ENCODE results near the gene PLEKHD1.

DNA sequence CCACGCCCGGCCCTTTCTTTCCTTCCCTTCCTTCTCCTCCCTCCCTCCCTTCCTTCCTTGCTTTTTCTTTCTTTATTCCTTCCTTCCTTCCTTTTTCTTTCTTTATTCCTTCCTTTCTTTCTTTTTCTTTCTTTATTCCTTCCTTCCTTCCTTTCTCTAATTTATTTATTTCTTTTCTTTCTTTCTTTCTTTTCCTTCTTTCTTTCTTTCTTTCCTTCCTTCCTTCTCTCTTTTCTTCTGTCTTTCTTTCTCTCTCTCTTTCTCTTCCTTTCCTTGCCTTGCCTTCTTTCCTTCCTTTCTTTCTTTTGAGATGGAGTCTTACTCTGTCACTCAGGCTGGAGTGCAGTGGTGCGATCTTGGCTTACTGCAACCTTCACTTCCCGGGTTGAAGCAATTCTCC, 74.2 kb downstream of the PLEKHD1 start:
- TF ChIP-seq, protein P1, sequence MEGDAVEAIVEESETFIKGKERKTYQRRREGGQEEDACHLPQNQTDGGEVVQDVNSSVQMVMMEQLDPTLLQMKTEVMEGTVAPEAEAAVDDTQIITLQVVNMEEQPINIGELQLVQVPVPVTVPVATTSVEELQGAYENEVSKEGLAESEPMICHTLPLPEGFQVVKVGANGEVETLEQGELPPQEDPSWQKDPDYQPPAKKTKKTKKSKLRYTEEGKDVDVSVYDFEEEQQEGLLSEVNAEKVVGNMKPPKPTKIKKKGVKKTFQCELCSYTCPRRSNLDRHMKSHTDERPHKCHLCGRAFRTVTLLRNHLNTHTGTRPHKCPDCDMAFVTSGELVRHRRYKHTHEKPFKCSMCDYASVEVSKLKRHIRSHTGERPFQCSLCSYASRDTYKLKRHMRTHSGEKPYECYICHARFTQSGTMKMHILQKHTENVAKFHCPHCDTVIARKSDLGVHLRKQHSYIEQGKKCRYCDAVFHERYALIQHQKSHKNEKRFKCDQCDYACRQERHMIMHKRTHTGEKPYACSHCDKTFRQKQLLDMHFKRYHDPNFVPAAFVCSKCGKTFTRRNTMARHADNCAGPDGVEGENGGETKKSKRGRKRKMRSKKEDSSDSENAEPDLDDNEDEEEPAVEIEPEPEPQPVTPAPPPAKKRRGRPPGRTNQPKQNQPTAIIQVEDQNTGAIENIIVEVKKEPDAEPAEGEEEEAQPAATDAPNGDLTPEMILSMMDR (conservative IDR thresholded peaks at IDR 0.05; ENCODE audit: low read depth, low read length) = no peak
- TF ChIP-seq EZH2 (IDR thresholded peaks at IDR 0.05; ENCODE audit: borderline replicate concordance, low read depth, low read length, poor library complexity, severe bottlenecking) = no peak
